H9 (cell line): Measurements from ENCODE around the gene CLDN18. TPM values are rescaled to one million over a fixed set of nuclear protein-coding genes. Genes with fewer than 3 reads are reported as not detected.

Source experiments
- DNase-seq: peaks from one replicate; pipeline ENCODE4 v3.0.0-alpha.2; 2017
- H2AFZ ChIP-seq: one replicate; pipeline ENCODE4 v1.6.1; 2013; ENCODE audit warnings: mild to moderate bottlenecking, low read length, control low read depth, moderate library complexity
- H2AK5ac ChIP-seq: 2 replicates; pipeline ENCODE4 v1.6.1; 2013; ENCODE audit warnings: low read length, control low read depth, mixed read lengths; ENCODE audit not compliant: insufficient read length
- H2BK120ac ChIP-seq: one replicate; pipeline ENCODE4 v1.6.1; 2013; ENCODE audit warnings: low read depth, mild to moderate bottlenecking, low read length, control low read depth, inconsistent platforms; ENCODE audit not compliant: poor library complexity, severe bottlenecking
- H2BK12ac ChIP-seq: 2 replicates; pipeline ENCODE4 v1.6.1; 2013; ENCODE audit warnings: low read length, control low read depth, mixed read lengths, low read depth; ENCODE audit not compliant: insufficient read length
- H2BK15ac ChIP-seq: 2 replicates; pipeline ENCODE4 v1.6.1; 2013; ENCODE audit warnings: low read depth, low read length, control low read depth
- H2BK20ac ChIP-seq: one replicate; pipeline ENCODE4 v1.6.1; 2013; ENCODE audit warnings: low read depth, mild to moderate bottlenecking, low read length, control low read depth, inconsistent platforms; ENCODE audit not compliant: poor library complexity, severe bottlenecking
- H2BK5ac ChIP-seq: 2 replicates; pipeline ENCODE4 v1.6.1; 2013; ENCODE audit warnings: low read length, control low read depth, mixed read lengths; ENCODE audit not compliant: insufficient read length
- H3K14ac ChIP-seq: 2 replicates; pipeline ENCODE4 v1.6.1; 2013; ENCODE audit warnings: low read length, control low read depth; ENCODE audit not compliant: insufficient read depth
- H3K18ac ChIP-seq: 2 replicates; pipeline ENCODE4 v1.6.1; 2013; ENCODE audit warnings: low read depth, mild to moderate bottlenecking, mixed read lengths, low read length, control low read depth; ENCODE audit not compliant: insufficient read length
- H3K23ac ChIP-seq: 2 replicates; pipeline ENCODE4 v1.6.1; 2013; ENCODE audit warnings: low read length, control low read depth, mixed read lengths, low read depth; ENCODE audit not compliant: insufficient read length
- H3K23me2 ChIP-seq: 2 replicates; pipeline ENCODE4 v1.6.1; 2013; ENCODE audit warnings: low read depth, mild to moderate bottlenecking, mixed read lengths, low read length, control low read depth; ENCODE audit not compliant: insufficient read length, poor library complexity, severe bottlenecking
- H3K27ac ChIP-seq: 2 replicates; pipeline ENCODE4 v1.5.1; 2013; ENCODE audit warnings: low read length, control low read depth, mixed read lengths, low read depth; ENCODE audit not compliant: insufficient read length
- H3K27me3 ChIP-seq: 2 replicates; pipeline ENCODE4 v1.6.1; 2013; ENCODE audit warnings: low read length, control low read depth, inconsistent platforms; ENCODE audit not compliant: insufficient read depth
- H3K4ac ChIP-seq: 2 replicates; pipeline ENCODE4 v1.6.1; 2013; ENCODE audit warnings: low read depth, mild to moderate bottlenecking, control low read depth, inconsistent platforms, low read length, moderate library complexity
- H3K4me1 ChIP-seq: 2 replicates; pipeline ENCODE4 v1.6.1; 2013; ENCODE audit warnings: low read length, control low read depth, inconsistent platforms; ENCODE audit not compliant: insufficient read depth
- H3K4me2 ChIP-seq: 2 replicates; pipeline ENCODE4 v1.6.1; 2013; ENCODE audit warnings: low read length, control low read depth, mixed read lengths; ENCODE audit not compliant: insufficient read length, insufficient read depth
- H3K56ac ChIP-seq: 2 replicates; pipeline ENCODE4 v1.6.1; 2013; ENCODE audit warnings: low read depth, mild to moderate bottlenecking, mixed read lengths, low read length, control low read depth; ENCODE audit not compliant: insufficient read length
- H3K79me1 ChIP-seq: 2 replicates; pipeline ENCODE4 v1.6.1; 2013; ENCODE audit warnings: low read depth, mild to moderate bottlenecking, moderate library complexity, low read length, control low read depth, inconsistent platforms; ENCODE audit not compliant: insufficient read depth, poor library complexity, severe bottlenecking
- H3K79me2 ChIP-seq: 2 replicates; pipeline ENCODE4 v1.6.1; 2013; ENCODE audit warnings: low read length, control low read depth, inconsistent platforms; ENCODE audit not compliant: insufficient read depth
- H3K9ac ChIP-seq: 2 replicates; pipeline ENCODE4 v1.6.1; 2013; ENCODE audit warnings: low read length, control low read depth, mixed read lengths; ENCODE audit not compliant: insufficient read length; ENCODE audit errors: extremely low read depth
- H3K9me3 ChIP-seq: one replicate; pipeline ENCODE4 v1.6.1; 2013; ENCODE audit warnings: low read depth, low read length, inconsistent platforms; ENCODE audit not compliant: control insufficient read depth
- H3T11ph ChIP-seq: one replicate; pipeline ENCODE4 v1.6.1; 2013; ENCODE audit warnings: mild to moderate bottlenecking, low read length, control low read depth, inconsistent platforms
- H4K20me1 ChIP-seq: one replicate; pipeline ENCODE4 v1.6.1; 2013; ENCODE audit not compliant: control insufficient read depth, insufficient read length, insufficient read depth
- H4K5ac ChIP-seq: 2 replicates; pipeline ENCODE4 v1.6.1; 2013; ENCODE audit warnings: low read depth, mild to moderate bottlenecking, mixed read lengths, low read length, control low read depth; ENCODE audit not compliant: insufficient read length
- H4K8ac ChIP-seq: replicated peaks from 2 replicates; pipeline ENCODE4 v1.6.1; 2013; ENCODE audit warnings: low read length, control low read depth, mixed read lengths, low read depth; ENCODE audit not compliant: insufficient read length
- H4K91ac ChIP-seq: 2 replicates; pipeline ENCODE4 v1.6.1; 2013; ENCODE audit warnings: low read depth, mild to moderate bottlenecking, moderate library complexity, mixed read lengths, low read length, control low read depth; ENCODE audit not compliant: insufficient read length
- H3K27ac Mint-ChIP-seq, 3 experiments: 2 replicates in 2 of 3; 3 replicates in 1 of 3; pipeline ENCODE4 v1.8.0; 2020 to 2021; ENCODE audit warnings: mixed read lengths in 3 of 3, mild to moderate bottlenecking in 1 of 3, moderate library complexity in 1 of 3
- H3K27me3 Mint-ChIP-seq: 2 replicates; pipeline ENCODE4 v1.8.0; 2021; ENCODE audit warnings: low read depth, mild to moderate bottlenecking, moderate library complexity, mixed read lengths
- H3K36me3 Mint-ChIP-seq, 3 experiments: 2 replicates in 2 of 3; 3 replicates in 1 of 3; pipeline ENCODE4 v1.8.0; 2020 to 2021; ENCODE audit warnings: low read depth in 3 of 3, mixed read lengths in 3 of 3; ENCODE audit not compliant: insufficient read depth in 1 of 3
- H3K4me1 Mint-ChIP-seq, 2 experiments: 2 replicates each; pipeline ENCODE4 v1.8.0; 2020; ENCODE audit warnings: mixed read lengths in 2 of 2
- H3K4me3 Mint-ChIP-seq, 2 experiments: 2 replicates in 1 of 2; 3 replicates in 1 of 2; pipeline ENCODE4 v1.8.0; 2020 to 2021; ENCODE audit warnings: mild to moderate bottlenecking in 2 of 2, mixed read lengths in 2 of 2, moderate library complexity in 1 of 2
- H3K9me3 Mint-ChIP-seq, 2 experiments: 2 replicates in 1 of 2; 3 replicates in 1 of 2; pipeline ENCODE4 v1.8.0; 2020; ENCODE audit warnings: mild to moderate bottlenecking in 2 of 2, mixed read lengths in 2 of 2, moderate library complexity in 1 of 2
- WGBS: extraction: QIAGEN DNeasy Blood & Tissue Kit; methylation state at CpG from one replicate; pipeline ENCODE4 v1.1.7; 2013; ENCODE audit warnings: missing lambda C conversion rate, low lambda C conversion rate, mixed read lengths; ENCODE audit not compliant: insufficient read length; ENCODE audit errors: extremely low coverage; 5-methylcytosine and 5-hydroxymethylcytosine counted together
- total RNA-seq: library from RNA; stranded (reverse); gene quantifications from 2 replicates; pipeline ENCODE4 v1.2.1, GENCODE V29; 2021
- TF ChIP-seq, protein P1 (sequence below): fragments of 200-600 bp; sonication (generic); conservative IDR thresholded peaks from 3 replicates; pipeline ENCODE4 v1.8.0; 2021; ENCODE audit warnings: antibody characterized with exemption, mild to moderate bottlenecking

Gene CLDN18
- total RNA-seq, 1 experiment from 2014 or later: not detected

DNA sequence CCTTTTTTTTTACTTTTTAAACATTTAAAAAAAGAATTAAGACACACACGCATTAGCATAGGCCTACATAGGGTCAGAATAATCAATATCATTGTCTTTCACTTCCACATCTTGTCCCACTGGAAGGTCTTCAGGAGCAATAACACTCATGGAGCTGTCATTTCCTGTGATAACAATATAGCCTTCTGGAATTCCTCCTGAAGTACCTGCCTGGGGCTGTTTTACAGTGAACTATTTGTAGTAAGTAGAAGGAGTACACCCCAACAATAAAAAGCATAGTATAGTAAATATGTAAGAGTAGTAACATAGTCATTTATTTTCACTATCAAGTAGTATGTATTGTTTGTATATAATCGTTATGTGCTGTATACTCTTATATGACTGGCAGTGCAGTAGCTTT is 19.5 kb upstream of the CLDN18 start:
- no peak for DNase-seq
- Histone ChIP-seq H4K91ac (no peak overlapping the region), H3T11ph (no peak overlapping the region), H4K8ac (no peak overlapping the region), H2AK5ac (no peak overlapping the region), H3K27ac (no peak overlapping the region), H3K79me2 (no peaks in the 10 kb centered on the region), H3K23ac (no peak overlapping the region), H2BK15ac (no peak overlapping the region), H2BK120ac (no peak overlapping the region), H3K9me3 (no peaks in the 10 kb centered on the region), H2BK5ac (no peak overlapping the region), H3K79me1 (no peaks in the 10 kb centered on the region), H3K4me1 (no peaks in the 10 kb centered on the region), H3K27me3 (no peaks in the 10 kb centered on the region), H3K4ac (no peak overlapping the region), H3K23me2 (no peaks in the 10 kb centered on the region), H3K14ac (no peak overlapping the region), H2BK20ac (no peak overlapping the region), H3K18ac (no peak overlapping the region), H3K56ac (no peak overlapping the region), H3K9ac (no peak overlapping the region), H4K20me1 (no peaks in the 10 kb centered on the region), H4K5ac (no peak overlapping the region), H2AFZ (no peak overlapping the region), H2BK12ac (no peak overlapping the region), H3K4me2 (no peak overlapping the region)
- Mint-ChIP-seq H3K4me1 (no peaks in the 10 kb centered on the region), H3K4me3 (no peak overlapping the region), H3K9me3 (peaks cover 14 to 17% of the 10 kb centered on the region in 2 experiments), H3K27me3 (no peaks in the 10 kb centered on the region), H3K36me3 (peaks cover 0 to 10% (median 0%) of the 10 kb centered on the region in 3 experiments; a peak in 2 of 7 replicates), H3K27ac (no peak overlapping the region)
- TF ChIP-seq, protein P1, sequence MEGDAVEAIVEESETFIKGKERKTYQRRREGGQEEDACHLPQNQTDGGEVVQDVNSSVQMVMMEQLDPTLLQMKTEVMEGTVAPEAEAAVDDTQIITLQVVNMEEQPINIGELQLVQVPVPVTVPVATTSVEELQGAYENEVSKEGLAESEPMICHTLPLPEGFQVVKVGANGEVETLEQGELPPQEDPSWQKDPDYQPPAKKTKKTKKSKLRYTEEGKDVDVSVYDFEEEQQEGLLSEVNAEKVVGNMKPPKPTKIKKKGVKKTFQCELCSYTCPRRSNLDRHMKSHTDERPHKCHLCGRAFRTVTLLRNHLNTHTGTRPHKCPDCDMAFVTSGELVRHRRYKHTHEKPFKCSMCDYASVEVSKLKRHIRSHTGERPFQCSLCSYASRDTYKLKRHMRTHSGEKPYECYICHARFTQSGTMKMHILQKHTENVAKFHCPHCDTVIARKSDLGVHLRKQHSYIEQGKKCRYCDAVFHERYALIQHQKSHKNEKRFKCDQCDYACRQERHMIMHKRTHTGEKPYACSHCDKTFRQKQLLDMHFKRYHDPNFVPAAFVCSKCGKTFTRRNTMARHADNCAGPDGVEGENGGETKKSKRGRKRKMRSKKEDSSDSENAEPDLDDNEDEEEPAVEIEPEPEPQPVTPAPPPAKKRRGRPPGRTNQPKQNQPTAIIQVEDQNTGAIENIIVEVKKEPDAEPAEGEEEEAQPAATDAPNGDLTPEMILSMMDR: no peak
- WGBS: no CpG with 5 or more reads among the region's 2 CpGs
